ENCODE measurements around the gene ZBTB4.
"Not testable (repeated sequence)": the region's sequence is repeated elsewhere in the genome, so short reads cannot be mapped to it uniquely, and the experiment has no call there.

ZBTB4 gene

DNA sequence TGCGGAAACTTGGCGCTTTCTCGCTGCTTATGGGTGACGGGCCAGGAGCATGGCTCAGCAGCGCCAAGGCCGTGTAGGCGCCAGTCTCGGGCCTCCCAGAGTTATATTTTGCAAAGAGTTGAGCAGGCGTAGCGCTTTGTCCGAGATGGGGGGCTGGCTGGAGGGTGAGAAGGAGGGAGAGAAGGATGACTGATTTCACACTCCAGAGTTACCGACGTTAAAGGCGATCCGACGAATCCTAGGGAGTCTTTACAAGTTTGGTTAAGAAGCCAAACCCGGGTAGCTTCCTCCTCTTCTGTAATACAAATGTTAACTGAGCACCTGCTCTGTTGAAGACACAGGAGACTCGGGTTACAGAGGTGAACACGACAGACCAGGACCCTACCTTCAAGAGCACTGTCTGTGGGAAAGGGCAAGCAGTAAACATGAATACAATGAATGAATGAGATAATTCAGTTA, 5.5 kb upstream of the ZBTB4 start:
- DNase-seq (ENCODE audit: extremely low read depth, low read depth), result no peak
- TF ChIP-seq, protein P1, sequence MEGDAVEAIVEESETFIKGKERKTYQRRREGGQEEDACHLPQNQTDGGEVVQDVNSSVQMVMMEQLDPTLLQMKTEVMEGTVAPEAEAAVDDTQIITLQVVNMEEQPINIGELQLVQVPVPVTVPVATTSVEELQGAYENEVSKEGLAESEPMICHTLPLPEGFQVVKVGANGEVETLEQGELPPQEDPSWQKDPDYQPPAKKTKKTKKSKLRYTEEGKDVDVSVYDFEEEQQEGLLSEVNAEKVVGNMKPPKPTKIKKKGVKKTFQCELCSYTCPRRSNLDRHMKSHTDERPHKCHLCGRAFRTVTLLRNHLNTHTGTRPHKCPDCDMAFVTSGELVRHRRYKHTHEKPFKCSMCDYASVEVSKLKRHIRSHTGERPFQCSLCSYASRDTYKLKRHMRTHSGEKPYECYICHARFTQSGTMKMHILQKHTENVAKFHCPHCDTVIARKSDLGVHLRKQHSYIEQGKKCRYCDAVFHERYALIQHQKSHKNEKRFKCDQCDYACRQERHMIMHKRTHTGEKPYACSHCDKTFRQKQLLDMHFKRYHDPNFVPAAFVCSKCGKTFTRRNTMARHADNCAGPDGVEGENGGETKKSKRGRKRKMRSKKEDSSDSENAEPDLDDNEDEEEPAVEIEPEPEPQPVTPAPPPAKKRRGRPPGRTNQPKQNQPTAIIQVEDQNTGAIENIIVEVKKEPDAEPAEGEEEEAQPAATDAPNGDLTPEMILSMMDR (IDR thresholded peaks at IDR 0.05; ENCODE audit: low read depth, low read length, missing control alignments), result no peak
- H3K4me3 ChIP-seq (replicated peaks; ENCODE audit: low read depth, low read length), result peak overlapping the region; percentile 71

DNA sequence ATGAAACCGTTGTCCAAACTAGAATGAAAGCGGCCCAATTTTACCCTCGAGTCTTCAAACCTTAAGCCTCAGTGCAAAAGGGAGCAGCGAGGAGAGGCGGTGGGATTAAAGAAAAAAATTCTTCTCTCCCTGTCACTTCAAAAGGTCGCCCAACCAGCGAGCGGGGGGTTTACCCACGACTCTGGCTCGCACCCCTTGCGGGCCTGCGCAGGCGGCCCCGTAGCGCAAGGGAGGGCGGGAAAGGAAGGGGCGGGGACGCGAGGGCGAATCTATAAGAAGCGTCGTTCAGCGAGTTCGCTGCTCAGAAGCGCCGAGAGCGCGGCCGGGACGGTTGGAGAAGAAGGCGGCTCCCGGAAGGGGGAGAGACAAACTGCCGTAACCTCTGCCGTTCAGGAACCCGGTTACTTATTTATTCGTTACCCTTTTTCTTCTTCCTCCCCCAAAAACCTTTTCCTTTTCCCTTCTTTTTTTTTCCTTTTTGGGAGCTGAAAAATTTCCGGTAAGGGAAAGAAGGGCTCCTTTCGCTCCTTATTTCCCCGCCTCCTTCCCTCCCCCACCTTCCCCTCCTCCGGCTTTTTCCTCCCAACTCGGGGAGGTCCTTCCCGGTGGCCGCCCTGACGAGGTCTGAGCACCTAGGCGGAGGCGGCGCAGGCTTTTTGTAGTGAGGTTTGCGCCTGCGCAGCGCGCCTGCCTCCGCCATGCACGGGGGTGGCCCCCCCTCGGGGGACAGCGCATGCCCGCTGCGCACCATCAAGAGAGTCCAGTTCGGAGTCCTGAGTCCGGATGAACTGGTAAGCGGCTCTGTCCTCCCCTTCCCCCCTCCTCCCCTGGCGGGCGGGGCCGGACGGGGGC, 4.9 kb upstream of the ZBTB4 start, which contains the start of gene POLR2A:
Gene POLR2A, plus strand, starts transcription at position 300 of the 852 bp plus-strand sequence.
- TF ChIP-seq, protein P1 (IDR thresholded peaks at IDR 0.05; ENCODE audit: low read depth, low read length, missing control alignments), result no peak
- peak; percentile 92 for DNase-seq (ENCODE audit: extremely low read depth, low read depth)
- H3K4me3 ChIP-seq (replicated peaks; ENCODE audit: low read depth, low read length), result peak within 1 kb of the TSS; percentile 71

DNA sequence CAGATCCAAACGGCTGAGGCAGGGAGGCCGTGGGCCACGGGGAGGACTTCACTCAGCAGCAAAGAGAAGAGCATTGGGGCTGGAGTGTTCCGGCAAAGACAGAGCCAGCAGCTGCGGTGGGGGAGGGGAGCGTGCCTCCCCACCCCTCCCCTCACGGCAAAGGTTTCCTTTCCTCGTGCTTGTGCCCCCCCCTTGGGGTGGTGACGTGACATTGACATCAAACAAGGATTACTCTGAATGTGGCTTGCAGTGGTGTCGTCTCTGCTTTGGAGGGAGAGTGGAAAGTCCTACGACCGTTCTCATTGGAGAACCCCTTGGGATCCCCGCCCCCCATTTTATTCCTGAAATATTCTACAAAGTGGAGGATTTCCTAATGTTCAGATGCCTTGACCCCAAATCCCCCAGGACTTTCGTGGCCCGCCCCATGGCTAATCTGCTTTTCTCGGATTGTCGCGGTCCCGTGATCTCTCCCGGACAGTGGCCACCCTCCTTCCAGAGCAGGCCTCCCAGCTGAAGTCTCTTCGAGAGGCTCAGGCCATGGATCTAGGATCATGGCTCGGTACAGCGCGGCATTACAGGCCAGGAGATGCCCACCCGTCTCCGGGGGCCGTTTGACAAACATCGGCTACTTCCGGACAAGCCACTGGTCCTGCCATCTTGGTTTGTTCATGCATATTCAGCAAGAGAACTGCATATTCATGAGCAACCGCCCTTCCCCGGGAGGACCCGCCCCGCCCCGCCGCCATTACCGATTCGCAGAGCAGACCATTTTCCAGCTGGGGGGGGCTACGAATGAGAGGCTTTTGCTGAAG, 4.0 kb upstream of the ZBTB4 start:
- peak overlapping the region; percentile 71 for H3K4me3 ChIP-seq (replicated peaks; ENCODE audit: low read depth, low read length)
- TF ChIP-seq, protein P1 (IDR thresholded peaks at IDR 0.05; ENCODE audit: low read depth, low read length, missing control alignments), result no peak
- peak; percentile 72 for DNase-seq (ENCODE audit: extremely low read depth, low read depth)

DNA sequence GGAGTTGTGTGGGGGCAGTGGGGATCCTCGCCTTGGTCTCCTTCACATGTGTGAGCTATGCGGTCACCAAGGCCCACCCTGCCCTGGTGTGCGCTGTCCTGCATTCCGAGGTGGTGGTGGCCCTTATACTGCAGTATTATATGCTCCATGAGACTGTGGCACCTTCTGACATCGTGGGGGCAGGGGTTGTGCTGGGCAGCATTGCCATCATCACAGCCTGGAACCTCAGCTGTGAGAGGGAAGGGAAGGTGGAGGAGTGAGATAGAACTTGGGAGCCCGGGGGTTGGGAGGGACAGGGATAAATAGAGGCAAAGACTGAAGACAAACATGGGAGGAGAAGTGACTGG, 3.3 kb upstream of the ZBTB4 start:
- H3K4me3 ChIP-seq (replicated peaks; ENCODE audit: low read depth, low read length), result peak overlapping the region; percentile 71
- not testable (repeated sequence) for DNase-seq (ENCODE audit: extremely low read depth, low read depth)

DNA sequence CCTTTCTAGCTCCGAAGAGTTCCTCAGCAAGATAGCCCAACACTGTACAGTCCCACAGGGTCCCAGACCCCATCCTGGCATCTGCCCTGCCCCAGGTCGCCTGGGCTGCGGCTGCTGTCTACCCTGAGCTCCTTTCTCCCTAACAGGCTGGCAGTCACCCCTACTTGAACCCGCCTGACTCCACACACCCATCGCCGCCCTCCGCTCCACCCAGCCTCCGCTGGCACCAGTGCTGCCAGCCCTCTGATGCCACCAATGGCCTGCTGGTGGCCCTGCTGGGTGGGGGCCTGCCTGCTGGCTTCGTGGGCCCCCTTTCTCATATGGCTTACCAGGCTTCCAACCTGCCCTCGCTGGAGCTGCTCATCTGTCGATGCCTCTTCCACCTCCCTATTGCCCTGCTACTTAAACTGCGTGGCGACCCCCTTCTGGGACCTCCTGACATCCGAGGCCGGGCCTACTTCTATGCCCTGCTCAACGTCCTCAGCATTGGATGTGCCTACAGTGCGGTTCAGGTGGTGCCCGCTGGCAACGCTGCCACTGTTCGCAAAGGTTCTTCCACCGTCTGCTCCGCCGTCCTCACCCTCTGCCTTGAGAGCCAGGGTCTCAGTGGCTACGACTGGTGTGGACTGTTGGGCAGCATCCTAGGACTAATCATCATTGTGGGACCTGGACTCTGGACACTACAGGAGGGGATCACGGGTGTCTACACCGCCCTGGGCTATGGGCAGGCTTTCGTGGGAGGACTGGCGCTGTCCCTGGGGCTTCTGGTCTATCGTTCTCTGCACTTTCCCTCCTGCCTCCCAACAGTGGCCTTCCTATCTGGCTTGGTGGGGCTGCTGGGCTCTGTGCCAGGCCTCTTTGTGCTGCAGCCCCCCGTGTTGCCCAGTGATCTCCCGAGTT, 2.7 kb upstream of the ZBTB4 start:
- H3K4me3 ChIP-seq (replicated peaks; ENCODE audit: low read depth, low read length); DNase-seq (ENCODE audit: extremely low read depth, low read depth): not testable (repeated sequence)

DNA sequence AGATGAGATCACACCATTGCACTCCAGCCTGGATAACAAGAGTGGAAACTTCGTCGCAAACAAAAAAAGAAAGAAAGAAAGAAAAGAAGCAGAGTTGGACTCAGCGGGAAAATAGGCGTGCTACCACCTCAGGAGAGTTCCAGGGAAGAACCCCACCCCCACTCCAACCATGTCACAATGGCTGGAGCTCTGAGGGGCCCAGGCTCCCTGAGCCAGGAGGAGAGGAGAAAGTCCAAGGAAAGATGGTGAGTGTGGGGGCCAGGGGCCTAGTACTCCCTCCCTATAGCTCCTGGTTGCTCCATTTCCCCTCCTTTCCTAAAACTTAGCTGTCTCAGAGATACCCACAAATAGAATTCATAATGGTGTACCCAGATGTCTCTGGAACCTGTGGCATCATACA, 1.8 kb upstream of the ZBTB4 start, which contains the start of gene SLC35G6:
Gene SLC35G6, plus strand, starts transcription at position 172 of the 400 bp plus-strand sequence. Its CDS starts 71 bp downstream, at position 243.
- not testable (repeated sequence) for H3K4me3 ChIP-seq (replicated peaks; ENCODE audit: low read depth, low read length); DNase-seq (ENCODE audit: extremely low read depth, low read depth)

DNA sequence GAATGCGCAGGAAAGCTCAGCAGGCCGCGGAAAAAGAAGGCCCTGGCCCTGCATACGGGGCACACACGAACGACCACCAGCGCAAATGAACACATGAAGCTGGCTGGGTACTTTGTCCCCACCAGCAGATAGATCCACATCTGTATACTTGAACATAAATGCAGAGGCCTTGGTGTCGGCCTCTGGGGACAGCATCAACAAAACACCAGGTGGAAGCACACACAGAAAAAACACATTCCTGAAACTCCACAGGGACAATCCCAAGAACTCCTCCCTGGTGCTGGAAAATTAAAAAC, 606 bp upstream of the ZBTB4 start:
- peak overlapping the region; percentile 72 for H3K4me3 ChIP-seq (replicated peaks; ENCODE audit: low read depth, low read length)
- TF ChIP-seq, protein P1 (IDR thresholded peaks at IDR 0.05; ENCODE audit: low read depth, low read length, missing control alignments), result no peak
- DNase-seq (ENCODE audit: extremely low read depth, low read depth), result no peak
